Measurements from ENCODE around the gene TPST2.
A peak's percentile ranks its signal among the peaks of the same experiment; 100 is the strongest.

Gene TPST2

GRCh38 chr22:26546282-26546681, 43.6 kb downstream of the TPST2 start:
- TF ChIP-seq SPI1 (IDR thresholded peaks at IDR 0.05; ENCODE audit: low read depth, low read length) = no peak
- FAIRE-seq (no peak), DNase-seq (ENCODE audit: insufficient read length, low spot score) (no peak)

DNA sequence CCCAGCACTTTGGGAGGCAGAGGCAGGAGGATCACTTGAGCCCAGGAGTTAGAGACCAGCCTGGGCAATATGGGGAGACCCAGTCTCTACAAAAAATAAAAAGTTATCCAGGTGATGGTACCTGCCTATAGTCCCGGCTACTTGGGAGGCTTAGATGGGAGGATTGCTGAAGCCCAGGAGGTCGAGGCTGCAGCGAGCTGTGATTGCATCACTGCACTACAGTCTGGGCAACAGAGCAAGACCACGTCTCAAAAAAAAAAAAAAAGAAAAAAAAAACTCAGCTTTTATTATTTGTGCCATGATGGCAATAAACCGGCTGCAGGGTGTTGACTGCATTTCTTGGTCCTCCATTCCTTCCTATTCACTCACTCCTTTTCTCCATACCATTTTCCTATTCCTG, 44.1 kb downstream of the TPST2 start:
- TF ChIP-seq POU2F2 (IDR thresholded peaks at IDR 0.05; ENCODE audit: low read depth, low read length) (no peak), PAX5 (IDR thresholded peaks at IDR 0.05; ENCODE audit: insufficient read depth, low read length, severe bottlenecking) (no peak)
- FAIRE-seq (no peak), DNase-seq (ENCODE audit: insufficient read length, low spot score) (no peak)

DNA sequence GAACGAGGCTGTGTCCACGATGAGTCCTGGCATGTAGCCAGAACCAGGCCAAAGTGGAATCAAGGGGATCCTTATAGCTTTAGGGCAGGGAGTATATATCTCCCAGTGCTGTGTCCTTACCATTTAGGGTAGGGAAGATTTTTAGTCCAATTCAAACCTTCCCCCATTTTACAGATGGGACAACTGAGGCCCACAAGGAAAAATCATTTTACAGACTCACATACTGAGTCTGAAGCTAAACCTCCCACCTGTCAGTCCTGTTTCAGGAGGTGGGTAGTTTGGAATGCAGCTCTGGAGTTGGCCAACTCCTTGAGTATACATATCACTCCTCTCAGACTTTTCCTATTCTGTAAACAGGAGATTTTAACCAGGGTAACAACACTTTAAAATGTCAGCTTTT, 44.5 kb downstream of the TPST2 start:
- no peak for DNase-seq (ENCODE audit: insufficient read length, low spot score)
- no peak for FAIRE-seq
- TF ChIP-seq TAF1 (IDR thresholded peaks at IDR 0.05; ENCODE audit: low read depth, low read length) (no peak), POLR2A (IDR thresholded peaks at IDR 0.05; ENCODE audit: low read depth, low read length) (no peak), PAX5 (IDR thresholded peaks at IDR 0.05; ENCODE audit: insufficient read depth, low read length, severe bottlenecking) (no peak), SPI1 (IDR thresholded peaks at IDR 0.05; ENCODE audit: low read depth, low read length) (no peak), POLR2AphosphoS5 (IDR thresholded peaks at IDR 0.05; ENCODE audit: low read depth, low read length) (no peak)

DNA sequence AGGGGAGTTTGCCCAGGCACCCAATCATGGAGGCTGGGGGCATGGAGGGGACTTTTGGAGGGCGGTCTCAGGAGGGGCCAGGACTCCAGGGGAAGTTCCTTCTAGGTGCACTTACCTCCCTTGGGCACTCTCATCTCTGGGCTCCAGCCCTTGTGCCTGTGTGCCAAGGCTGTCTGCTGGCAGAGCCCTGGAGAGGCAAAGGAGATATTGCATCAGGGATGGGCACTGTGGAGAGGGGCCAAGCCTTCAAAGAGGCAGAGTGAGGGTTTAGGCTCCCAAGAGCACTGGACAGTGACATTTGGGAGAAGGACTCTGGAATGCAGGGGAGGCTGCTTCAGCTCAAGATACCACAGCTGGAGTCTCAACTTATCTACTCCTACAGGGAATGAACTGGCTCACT, 45.4 kb downstream of the TPST2 start:
- TF ChIP-seq POU2F2 (IDR thresholded peaks at IDR 0.05; ENCODE audit: low read depth, low read length) = no peak
- no peak for TF ChIP-seq POLR2A (IDR thresholded peaks at IDR 0.05; ENCODE audit: low read depth, low read length)
- TF ChIP-seq PAX5 (IDR thresholded peaks at IDR 0.05; ENCODE audit: insufficient read depth, low read length, severe bottlenecking) = no peak
- TF ChIP-seq POLR2AphosphoS5 (IDR thresholded peaks at IDR 0.05; ENCODE audit: low read depth, low read length) = no peak
- no peak for TF ChIP-seq TAF1 (IDR thresholded peaks at IDR 0.05; ENCODE audit: low read depth, low read length)
- no peak for TF ChIP-seq SPI1 (IDR thresholded peaks at IDR 0.05; ENCODE audit: low read depth, low read length)
- FAIRE-seq (no peak), DNase-seq (ENCODE audit: insufficient read length, low spot score) (no peak)

DNA sequence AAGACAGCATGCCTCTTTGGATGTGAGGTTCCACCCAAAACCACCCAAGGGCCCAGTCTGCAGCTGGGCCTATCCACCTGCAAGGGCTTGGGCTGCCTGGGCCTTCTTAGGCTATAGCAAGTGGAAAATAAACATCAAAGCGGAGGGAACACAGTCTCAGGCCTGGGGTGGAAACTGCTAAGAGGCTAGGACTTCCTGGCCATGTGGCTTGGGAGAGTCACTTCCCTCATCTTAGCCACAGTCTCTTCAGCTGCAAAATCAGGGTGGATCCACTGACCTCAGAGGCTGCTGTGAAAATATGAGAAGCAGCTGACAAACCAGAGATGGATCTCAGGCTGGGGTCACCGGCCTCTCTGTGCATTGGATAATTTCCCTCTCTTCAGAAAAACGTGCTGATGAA, 47.1 kb downstream of the TPST2 start:
- TF ChIP-seq SPI1 (IDR thresholded peaks at IDR 0.05; ENCODE audit: low read depth, low read length) (no peak), POLR2AphosphoS5 (IDR thresholded peaks at IDR 0.05; ENCODE audit: low read depth, low read length) (no peak), TAF1 (IDR thresholded peaks at IDR 0.05; ENCODE audit: low read depth, low read length) (no peak), PAX5 (IDR thresholded peaks at IDR 0.05; ENCODE audit: insufficient read depth, low read length, severe bottlenecking) (no peak), POU2F2 (IDR thresholded peaks at IDR 0.05; ENCODE audit: low read depth, low read length) (no peak), POLR2A (IDR thresholded peaks at IDR 0.05; ENCODE audit: low read depth, low read length) (no peak)
- no peak for FAIRE-seq
- DNase-seq (ENCODE audit: insufficient read length, low spot score) = no peak

- no peak for FAIRE-seq
- no peak for TF ChIP-seq TAF1 (IDR thresholded peaks at IDR 0.05; ENCODE audit: low read depth, low read length)
- no peak for TF ChIP-seq POLR2A (IDR thresholded peaks at IDR 0.05; ENCODE audit: low read depth, low read length)
- TF ChIP-seq POU2F2 (IDR thresholded peaks at IDR 0.05; ENCODE audit: low read depth, low read length) = no peak
- no peak for TF ChIP-seq SPI1 (IDR thresholded peaks at IDR 0.05; ENCODE audit: low read depth, low read length)
Measured at GRCh38 chr22:26541167-26541819, 48.6 kb downstream of the TPST2 start.

GRCh38 chr22:26540119-26540518, 49.8 kb downstream of the TPST2 start:
- no peak for FAIRE-seq
- no peak for DNase-seq (ENCODE audit: insufficient read length, low spot score)
- TF ChIP-seq POLR2AphosphoS5 (IDR thresholded peaks at IDR 0.05; ENCODE audit: low read depth, low read length) (no peak), PAX5 (IDR thresholded peaks at IDR 0.05; ENCODE audit: insufficient read depth, low read length, severe bottlenecking) (no peak), POLR2A (IDR thresholded peaks at IDR 0.05; ENCODE audit: low read depth, low read length) (no peak), TAF1 (IDR thresholded peaks at IDR 0.05; ENCODE audit: low read depth, low read length) (no peak), POU2F2 (IDR thresholded peaks at IDR 0.05; ENCODE audit: low read depth, low read length) (no peak), SPI1 (IDR thresholded peaks at IDR 0.05; ENCODE audit: low read depth, low read length) (no peak)

More at GRCh38 chr22:26541167-26541819, 48.6 kb downstream of the TPST2 start:
- DNase-seq (ENCODE audit: insufficient read length, low spot score) = no peak

- FAIRE-seq (no peak), DNase-seq (ENCODE audit: insufficient read length, low spot score) (no peak)
- TF ChIP-seq POU2F2 (IDR thresholded peaks at IDR 0.05; ENCODE audit: low read depth, low read length) (no peak), POLR2AphosphoS5 (IDR thresholded peaks at IDR 0.05; ENCODE audit: low read depth, low read length) (no peak), PAX5 (IDR thresholded peaks at IDR 0.05; ENCODE audit: insufficient read depth, low read length, severe bottlenecking) (no peak), TAF1 (IDR thresholded peaks at IDR 0.05; ENCODE audit: low read depth, low read length) (no peak), POLR2A (IDR thresholded peaks at IDR 0.05; ENCODE audit: low read depth, low read length) (no peak), SPI1 (IDR thresholded peaks at IDR 0.05; ENCODE audit: low read depth, low read length) (no peak)
Measured at GRCh38 chr22:26536762-26537134, 53.2 kb downstream of the TPST2 start.

GRCh38 chr22:26536056-26536761, 53.7 kb downstream of the TPST2 start:
- FAIRE-seq (peak; percentile 47), DNase-seq (ENCODE audit: insufficient read length, low spot score) (no peak)
- TF ChIP-seq POU2F2 (IDR thresholded peaks at IDR 0.05; ENCODE audit: low read depth, low read length) = no peak
- no peak for TF ChIP-seq POLR2A (IDR thresholded peaks at IDR 0.05; ENCODE audit: low read depth, low read length)

DNA sequence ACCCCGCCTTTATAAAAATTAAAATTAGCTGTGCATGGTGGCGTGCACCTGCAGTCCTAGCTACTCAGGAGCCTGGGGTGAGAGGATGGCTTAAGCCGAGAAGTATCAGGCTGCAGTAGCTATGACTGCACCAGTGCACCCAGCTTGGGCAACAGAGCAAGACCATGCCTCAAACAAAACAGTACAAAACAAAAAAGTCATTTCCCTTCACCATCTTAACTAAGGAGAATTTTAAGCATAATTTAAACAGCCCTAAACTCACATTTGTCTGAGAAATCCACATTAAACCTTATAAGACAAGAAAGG, 54.4 kb downstream of the TPST2 start:
- DNase-seq (ENCODE audit: insufficient read length, low spot score) = no peak
- TF ChIP-seq POU2F2 (IDR thresholded peaks at IDR 0.05; ENCODE audit: low read depth, low read length) (no peak), PAX5 (IDR thresholded peaks at IDR 0.05; ENCODE audit: insufficient read depth, low read length, severe bottlenecking) (no peak), POLR2A (IDR thresholded peaks at IDR 0.05; ENCODE audit: low read depth, low read length) (no peak), TAF1 (IDR thresholded peaks at IDR 0.05; ENCODE audit: low read depth, low read length) (no peak), SPI1 (IDR thresholded peaks at IDR 0.05; ENCODE audit: low read depth, low read length) (no peak), POLR2AphosphoS5 (IDR thresholded peaks at IDR 0.05; ENCODE audit: low read depth, low read length) (no peak)
- FAIRE-seq = peak; percentile 71
